ENCODE data around the gene RAB11FIP4.

Gene RAB11FIP4

DNA sequence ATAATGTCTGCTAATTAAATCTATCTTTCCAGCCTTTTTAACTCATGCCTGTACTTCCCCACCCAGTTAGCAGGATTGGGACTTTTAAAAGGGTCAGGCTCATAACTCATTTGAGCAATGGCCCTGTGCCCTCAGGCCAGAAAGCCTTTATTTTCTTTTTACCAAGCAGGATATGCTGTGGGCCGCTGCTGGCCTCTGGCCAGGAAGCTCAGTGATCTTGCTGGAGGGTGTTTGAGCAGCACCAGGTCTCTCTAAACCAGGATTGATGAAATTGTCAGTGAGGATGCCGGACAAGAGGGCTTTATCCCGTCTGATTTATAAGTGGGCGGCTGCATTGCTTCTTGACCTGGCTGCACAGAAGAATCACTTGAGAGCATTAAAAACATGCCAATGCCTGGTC is 187.8 kb downstream of the RAB11FIP4 start:
- DNase-seq, result no peak

GRCh38 chr17:31580316-31580705 is 188.8 kb downstream of the RAB11FIP4 start:
- DNase-seq, result no peak

- DNase-seq, result no peak
Observed at GRCh38 chr17:31580706-31581490, 189.4 kb downstream of the RAB11FIP4 start.

- DNase-seq, result no peak
Observed at GRCh38 chr17:31581491-31581890, 190.0 kb downstream of the RAB11FIP4 start.

DNA sequence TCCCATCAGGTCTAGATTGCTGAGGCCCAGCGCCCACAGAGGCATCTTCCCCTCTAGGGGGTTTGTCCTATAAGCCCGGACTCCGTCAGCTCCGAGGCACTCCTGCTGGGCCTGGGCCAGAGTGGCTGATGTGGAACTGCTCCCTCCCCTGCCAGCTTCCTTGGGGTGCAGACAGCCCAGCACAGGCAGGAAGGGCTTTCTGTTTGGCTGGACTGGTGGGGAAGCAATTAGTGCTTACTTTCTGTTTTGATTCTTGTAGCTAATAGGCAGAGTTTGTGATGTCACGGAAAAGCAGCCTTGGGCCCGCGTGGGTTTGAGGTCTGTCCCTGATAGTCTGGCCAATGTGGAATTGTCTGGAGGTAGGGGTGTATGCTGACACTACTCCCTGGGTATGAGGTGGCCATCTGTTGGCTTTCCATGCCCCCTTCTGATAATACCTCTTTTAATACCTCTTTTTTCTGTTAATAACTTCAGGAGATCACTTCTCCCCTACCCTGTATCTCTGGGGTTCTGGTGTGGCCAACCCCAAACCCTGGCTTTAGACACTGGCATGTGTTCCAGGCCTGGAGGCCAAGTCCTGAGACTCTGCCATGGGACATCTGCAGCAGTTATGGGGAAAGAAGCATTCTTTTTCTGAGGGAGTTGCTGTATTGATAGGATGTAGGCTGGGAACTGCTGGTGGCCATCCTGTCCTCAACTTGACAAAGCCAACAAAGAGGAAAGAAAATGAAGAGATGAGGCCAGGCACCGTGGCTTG is 190.9 kb downstream of the RAB11FIP4 start:
- DNase-seq, result no peak

DNA sequence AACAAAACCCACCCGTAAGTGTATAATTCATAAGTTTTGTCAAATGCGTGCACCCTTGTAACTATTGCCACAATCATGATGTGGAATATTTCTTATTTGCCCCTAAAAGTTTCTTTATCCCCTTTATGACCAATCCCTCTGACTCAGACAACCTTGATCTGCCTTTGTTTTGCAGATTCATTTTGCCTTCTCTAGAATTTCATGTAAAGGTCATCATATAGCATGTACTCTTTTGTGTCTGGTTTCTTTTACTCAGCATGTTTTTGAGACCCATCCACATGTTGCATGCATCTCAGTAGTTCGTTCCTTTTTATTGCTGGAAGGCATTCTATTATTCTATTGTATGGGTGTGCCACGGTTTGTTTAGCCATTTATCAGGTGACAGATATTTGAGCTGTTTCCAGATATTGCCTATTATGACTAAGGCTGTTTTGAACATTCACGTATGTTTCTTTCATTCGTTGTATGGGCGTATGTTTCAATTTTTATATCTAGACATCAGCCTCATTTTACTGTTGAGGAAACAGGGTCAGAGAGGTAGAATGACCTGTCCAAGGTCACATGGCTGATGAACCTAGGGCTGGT is 192.4 kb downstream of the RAB11FIP4 start:
- no peak for DNase-seq

DNA sequence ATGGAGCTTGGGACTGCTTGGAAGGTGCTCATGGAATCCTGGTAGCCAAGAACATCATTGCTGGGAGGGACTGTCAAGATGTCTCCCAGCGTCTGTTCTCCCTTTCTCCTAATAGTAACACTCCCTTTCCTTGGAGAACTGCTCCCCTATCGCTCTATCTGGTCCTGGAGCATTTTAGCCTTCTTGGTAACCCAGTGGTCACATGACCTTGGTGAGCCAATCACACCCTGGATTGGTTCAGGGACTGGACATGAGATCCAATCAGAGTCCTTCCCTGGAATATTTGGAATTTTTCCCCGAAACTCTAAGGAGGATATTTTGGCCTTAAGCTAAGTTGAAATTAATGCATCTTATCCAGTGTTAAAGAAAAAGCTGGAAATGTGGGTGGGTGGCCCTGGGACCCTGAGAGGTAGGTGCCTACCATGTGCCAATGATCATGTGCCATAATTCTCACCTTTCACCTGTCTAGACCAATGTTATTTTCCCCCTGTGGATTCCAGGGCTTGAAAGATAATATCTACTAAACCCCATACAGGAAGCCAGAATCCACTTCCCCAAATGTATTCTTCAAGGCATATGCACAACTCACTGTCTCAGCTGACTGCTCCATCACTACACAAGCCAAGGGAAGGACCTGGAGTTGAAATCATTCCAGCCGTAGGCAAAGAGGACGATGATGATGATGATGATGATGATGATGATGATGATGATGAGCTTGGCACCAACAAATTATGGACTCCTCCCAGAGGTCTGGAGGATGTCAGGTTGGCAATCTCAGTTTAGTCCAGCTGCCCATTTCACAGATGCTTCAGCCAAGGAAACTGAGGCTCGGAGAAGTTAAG is 193.2 kb downstream of the RAB11FIP4 start:
- no peak for DNase-seq

DNA sequence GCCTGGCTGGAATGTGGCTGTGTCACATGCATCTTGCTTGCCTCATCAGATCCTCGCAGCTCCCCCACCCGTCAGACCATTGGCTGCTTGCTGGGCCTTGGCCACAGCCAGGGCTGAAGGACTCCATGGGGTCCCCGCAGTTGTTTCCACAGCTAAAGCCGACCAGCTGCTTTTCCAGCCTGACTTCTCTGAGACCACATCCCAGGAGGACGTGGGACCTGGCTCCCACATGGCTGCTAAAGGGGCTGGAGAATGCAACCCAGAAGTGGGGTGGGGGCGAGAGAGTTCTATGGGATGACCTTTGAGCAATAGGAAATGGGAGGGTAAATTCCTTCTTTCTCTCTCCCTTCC is 193.8 kb downstream of the RAB11FIP4 start:
- no peak for DNase-seq

DNA sequence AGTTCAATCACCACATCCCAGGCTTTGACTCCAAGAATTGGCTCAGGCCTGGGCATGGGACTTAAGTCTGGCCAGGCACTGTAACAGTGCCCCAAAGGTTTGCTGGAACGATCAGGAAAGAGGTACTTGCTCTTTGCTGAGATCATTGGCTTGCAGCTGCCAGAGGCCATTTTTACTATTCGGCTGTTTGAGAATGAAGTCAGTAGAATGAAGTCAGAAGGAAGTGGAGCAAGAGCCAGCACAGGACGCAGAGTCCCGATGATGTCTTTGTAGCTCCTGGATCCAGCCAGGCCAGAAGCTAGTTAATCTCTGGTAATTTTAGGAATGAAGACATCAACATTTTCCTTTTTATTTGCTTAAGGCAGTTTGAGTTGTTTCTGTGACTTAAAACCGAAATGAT is 195.5 kb downstream of the RAB11FIP4 start:
- DNase-seq, result no peak

GRCh38 chr17:31587462-31587861 is 196.0 kb downstream of the RAB11FIP4 start:
- DNase-seq, result no peak
